ENCODE data around the gene ZNF821. TPM values are rescaled to one million over a fixed set of nuclear protein-coding genes. Genes with fewer than 3 reads are reported as not detected.

The ZNF821 gene
- total and polyA plus RNA-seq, 10 of the 15 experiments (the other 5 are each of a cell fraction or from before 2014, with no cell fraction given): 0.82 to 9.9 (median 6.8) TPM

DNA sequence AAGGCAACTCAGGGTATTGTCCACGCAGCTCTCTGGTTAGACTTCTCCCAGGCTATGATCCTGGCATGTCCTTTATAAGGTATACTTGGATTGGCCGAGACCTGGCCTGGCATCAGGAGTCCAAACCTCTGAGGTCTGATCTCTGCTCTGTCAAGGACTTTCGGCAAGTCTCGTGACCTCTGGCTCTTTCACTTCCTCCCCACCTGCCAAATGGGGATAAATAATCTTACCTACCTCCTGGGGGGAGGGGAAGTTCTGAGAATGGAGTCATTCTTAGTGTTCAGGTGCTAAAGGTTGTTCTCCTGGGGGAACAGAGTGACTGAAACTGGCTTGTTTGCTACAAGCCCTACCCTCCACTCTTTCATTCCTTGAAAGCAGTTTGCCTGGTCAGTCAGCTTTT, 30.6 kb downstream of the ZNF821 start (continued):
- TF ChIP-seq, protein P1, sequence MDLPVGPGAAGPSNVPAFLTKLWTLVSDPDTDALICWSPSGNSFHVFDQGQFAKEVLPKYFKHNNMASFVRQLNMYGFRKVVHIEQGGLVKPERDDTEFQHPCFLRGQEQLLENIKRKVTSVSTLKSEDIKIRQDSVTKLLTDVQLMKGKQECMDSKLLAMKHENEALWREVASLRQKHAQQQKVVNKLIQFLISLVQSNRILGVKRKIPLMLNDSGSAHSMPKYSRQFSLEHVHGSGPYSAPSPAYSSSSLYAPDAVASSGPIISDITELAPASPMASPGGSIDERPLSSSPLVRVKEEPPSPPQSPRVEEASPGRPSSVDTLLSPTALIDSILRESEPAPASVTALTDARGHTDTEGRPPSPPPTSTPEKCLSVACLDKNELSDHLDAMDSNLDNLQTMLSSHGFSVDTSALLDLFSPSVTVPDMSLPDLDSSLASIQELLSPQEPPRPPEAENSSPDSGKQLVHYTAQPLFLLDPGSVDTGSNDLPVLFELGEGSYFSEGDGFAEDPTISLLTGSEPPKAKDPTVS (IDR thresholded peaks at IDR 0.05; ENCODE audit: low read depth, low read length): no peak
- TF ChIP-seq TBL1XR1 (IDR thresholded peaks at IDR 0.05; ENCODE audit: low read depth, low read length) (no peak), RAD51 (IDR thresholded peaks at IDR 0.05) (peak; percentile 73; the same call in 1 of the 2 replicates), FOXK2 (IDR thresholded peaks at IDR 0.05) (no peak), RUNX3 (IDR thresholded peaks at IDR 0.05; ENCODE audit: low read length) (peak; percentile 55; the same call in 1 of the 2 replicates), SPI1 (IDR thresholded peaks at IDR 0.05; ENCODE audit: borderline replicate concordance, insufficient read depth, low read depth, low read length) (peak; percentile 94), ZZZ3 (IDR thresholded peaks at IDR 0.05; ENCODE audit: control insufficient read depth, insufficient read length, low read depth) (no peak), KAT2A (conservative IDR thresholded peaks at IDR 0.05; ENCODE audit: control insufficient read depth, low read depth, low read length) (no peak), ETV6 (conservative IDR thresholded peaks at IDR 0.05 in 1 of 2, IDR thresholded peaks at IDR 0.05 in 1 of 2; ENCODE audit: borderline replicate concordance in 1 of 2, low read depth in 1 of 2) (no peak), TCF12 (IDR thresholded peaks at IDR 0.05; ENCODE audit: low read depth, low read length) (peak; percentile 77), TARDBP (IDR thresholded peaks at IDR 0.05; ENCODE audit: borderline replicate concordance) (no peak), EP300 (IDR thresholded peaks at IDR 0.05; ENCODE audit: borderline replicate concordance in 1 of 2, control insufficient read depth in 1 of 2, low read depth in 2 of 2, low read length in 2 of 2) (peak; percentile 27 to 66; a peak in 2 of 4 replicates), IKZF2 (IDR thresholded peaks at IDR 0.05) (peak; percentile 65 to 79; a peak in 3 of 4 replicates), IKZF1 (conservative IDR thresholded peaks at IDR 0.05) (peak; percentile 76), CREB1 (IDR thresholded peaks at IDR 0.05; ENCODE audit: low read depth) (no peak), WRNIP1 (IDR thresholded peaks at IDR 0.05; ENCODE audit: borderline replicate concordance, low read depth, low read length) (no peak), ZNF207 (IDR thresholded peaks at IDR 0.05; ENCODE audit: borderline replicate concordance) (no peak), FOS (IDR thresholded peaks at IDR 0.05; ENCODE audit: borderline replicate concordance, extremely low read depth, insufficient read length) (no peak)
- TF ChIP-seq, protein P2, sequence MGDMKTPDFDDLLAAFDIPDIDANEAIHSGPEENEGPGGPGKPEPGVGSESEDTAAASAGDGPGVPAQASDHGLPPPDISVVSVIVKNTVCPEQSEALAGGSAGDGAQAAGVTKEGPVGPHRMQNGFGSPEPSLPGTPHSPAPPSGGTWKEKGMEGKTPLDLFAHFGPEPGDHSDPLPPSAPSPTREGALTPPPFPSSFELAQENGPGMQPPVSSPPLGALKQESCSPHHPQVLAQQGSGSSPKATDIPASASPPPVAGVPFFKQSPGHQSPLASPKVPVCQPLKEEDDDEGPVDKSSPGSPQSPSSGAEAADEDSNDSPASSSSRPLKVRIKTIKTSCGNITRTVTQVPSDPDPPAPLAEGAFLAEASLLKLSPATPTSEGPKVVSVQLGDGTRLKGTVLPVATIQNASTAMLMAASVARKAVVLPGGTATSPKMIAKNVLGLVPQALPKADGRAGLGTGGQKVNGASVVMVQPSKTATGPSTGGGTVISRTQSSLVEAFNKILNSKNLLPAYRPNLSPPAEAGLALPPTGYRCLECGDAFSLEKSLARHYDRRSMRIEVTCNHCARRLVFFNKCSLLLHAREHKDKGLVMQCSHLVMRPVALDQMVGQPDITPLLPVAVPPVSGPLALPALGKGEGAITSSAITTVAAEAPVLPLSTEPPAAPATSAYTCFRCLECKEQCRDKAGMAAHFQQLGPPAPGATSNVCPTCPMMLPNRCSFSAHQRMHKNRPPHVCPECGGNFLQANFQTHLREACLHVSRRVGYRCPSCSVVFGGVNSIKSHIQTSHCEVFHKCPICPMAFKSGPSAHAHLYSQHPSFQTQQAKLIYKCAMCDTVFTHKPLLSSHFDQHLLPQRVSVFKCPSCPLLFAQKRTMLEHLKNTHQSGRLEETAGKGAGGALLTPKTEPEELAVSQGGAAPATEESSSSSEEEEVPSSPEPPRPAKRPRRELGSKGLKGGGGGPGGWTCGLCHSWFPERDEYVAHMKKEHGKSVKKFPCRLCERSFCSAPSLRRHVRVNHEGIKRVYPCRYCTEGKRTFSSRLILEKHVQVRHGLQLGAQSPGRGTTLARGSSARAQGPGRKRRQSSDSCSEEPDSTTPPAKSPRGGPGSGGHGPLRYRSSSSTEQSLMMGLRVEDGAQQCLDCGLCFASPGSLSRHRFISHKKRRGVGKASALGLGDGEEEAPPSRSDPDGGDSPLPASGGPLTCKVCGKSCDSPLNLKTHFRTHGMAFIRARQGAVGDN (IDR thresholded peaks at IDR 0.05): no peak
- TF ChIP-seq, protein P3, sequence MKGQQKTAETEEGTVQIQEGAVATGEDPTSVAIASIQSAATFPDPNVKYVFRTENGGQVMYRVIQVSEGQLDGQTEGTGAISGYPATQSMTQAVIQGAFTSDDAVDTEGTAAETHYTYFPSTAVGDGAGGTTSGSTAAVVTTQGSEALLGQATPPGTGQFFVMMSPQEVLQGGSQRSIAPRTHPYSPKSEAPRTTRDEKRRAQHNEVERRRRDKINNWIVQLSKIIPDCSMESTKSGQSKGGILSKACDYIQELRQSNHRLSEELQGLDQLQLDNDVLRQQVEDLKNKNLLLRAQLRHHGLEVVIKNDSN (IDR thresholded peaks at IDR 0.05; ENCODE audit: borderline replicate concordance, extremely low read length, insufficient read depth, low read depth, low read length): no peak
- TF ChIP-seq, protein P4, sequence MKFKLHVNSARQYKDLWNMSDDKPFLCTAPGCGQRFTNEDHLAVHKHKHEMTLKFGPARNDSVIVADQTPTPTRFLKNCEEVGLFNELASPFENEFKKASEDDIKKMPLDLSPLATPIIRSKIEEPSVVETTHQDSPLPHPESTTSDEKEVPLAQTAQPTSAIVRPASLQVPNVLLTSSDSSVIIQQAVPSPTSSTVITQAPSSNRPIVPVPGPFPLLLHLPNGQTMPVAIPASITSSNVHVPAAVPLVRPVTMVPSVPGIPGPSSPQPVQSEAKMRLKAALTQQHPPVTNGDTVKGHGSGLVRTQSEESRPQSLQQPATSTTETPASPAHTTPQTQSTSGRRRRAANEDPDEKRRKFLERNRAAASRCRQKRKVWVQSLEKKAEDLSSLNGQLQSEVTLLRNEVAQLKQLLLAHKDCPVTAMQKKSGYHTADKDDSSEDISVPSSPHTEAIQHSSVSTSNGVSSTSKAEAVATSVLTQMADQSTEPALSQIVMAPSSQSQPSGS (IDR thresholded peaks at IDR 0.05; ENCODE audit: low read length): peak; percentile 70; the same call in 1 of the 2 replicates
- TF ChIP-seq, protein P5, sequence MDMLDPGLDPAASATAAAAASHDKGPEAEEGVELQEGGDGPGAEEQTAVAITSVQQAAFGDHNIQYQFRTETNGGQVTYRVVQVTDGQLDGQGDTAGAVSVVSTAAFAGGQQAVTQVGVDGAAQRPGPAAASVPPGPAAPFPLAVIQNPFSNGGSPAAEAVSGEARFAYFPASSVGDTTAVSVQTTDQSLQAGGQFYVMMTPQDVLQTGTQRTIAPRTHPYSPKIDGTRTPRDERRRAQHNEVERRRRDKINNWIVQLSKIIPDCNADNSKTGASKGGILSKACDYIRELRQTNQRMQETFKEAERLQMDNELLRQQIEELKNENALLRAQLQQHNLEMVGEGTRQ (IDR thresholded peaks at IDR 0.05; ENCODE audit: borderline replicate concordance, low read depth, low read length): no peak

Data from GM12878 (cell line).